GM13976 (cell line): ENCODE data around the gene ELMO1.
A peak's percentile ranks its signal among the peaks of the same experiment; 100 is the strongest.

Experiments
- DNase-seq: peaks from one replicate; pipeline ENCODE4 v3.0.0; 2012; ENCODE audit warnings: low spot score
- CTCF ChIP-seq: IDR thresholded peaks from 2 replicates; pipeline ENCODE4 v1.5.1; 2012; ENCODE audit warnings: borderline replicate concordance, mild to moderate bottlenecking; ENCODE audit not compliant: insufficient read depth; ENCODE audit errors: extremely low read depth, missing control alignments, control extremely low read depth
- in situ Hi-C: fragments of 300-500 bp; cut with MboI; formaldehyde crosslinking; loops from one replicate; pipeline ENCODE4 v1.12.0; 2022; ENCODE audit warnings: low sequenced_read_pairs, mixed read lengths, inconsistent platforms; ENCODE audit not compliant: unreplicated experiment

ELMO1 gene

GRCh38 chr7:37475646-37476045 is 27.0 kb upstream of the ELMO1 start:
- DNase-seq = no peak
- in situ Hi-C loops = no loop called here
- no peak for TF ChIP-seq CTCF

- TF ChIP-seq CTCF = no peak
- no peak for DNase-seq
- in situ Hi-C loops = no loop called here
Measured at GRCh38 chr7:37471619-37472018, 23.0 kb upstream of the ELMO1 start.

- in situ Hi-C loops = no loop called here
- peak; percentile 53 for DNase-seq
- TF ChIP-seq CTCF = no peak
Measured at GRCh38 chr7:37467002-37467401, 18.3 kb upstream of the ELMO1 start.

- no peak for DNase-seq
- no peak for TF ChIP-seq CTCF
- in situ Hi-C loops = no loop called here
Measured at GRCh38 chr7:37462138-37462537, 13.5 kb upstream of the ELMO1 start.

GRCh38 chr7:37455081-37455480 is 6.4 kb upstream of the ELMO1 start:
- TF ChIP-seq CTCF = no peak
- no peak for DNase-seq
- in situ Hi-C loops = no loop called here

- DNase-seq = no peak
- in situ Hi-C loops = no loop called here
- no peak for TF ChIP-seq CTCF
Measured at GRCh38 chr7:37452346-37452745, 3.7 kb upstream of the ELMO1 start.

- no peak for TF ChIP-seq CTCF
- in situ Hi-C loops = no loop called here
- no peak for DNase-seq
Measured at GRCh38 chr7:37450035-37450434, 1.4 kb upstream of the ELMO1 start.
